ENCODE measurements around the gene PLBD1.

The PLBD1 gene

DNA sequence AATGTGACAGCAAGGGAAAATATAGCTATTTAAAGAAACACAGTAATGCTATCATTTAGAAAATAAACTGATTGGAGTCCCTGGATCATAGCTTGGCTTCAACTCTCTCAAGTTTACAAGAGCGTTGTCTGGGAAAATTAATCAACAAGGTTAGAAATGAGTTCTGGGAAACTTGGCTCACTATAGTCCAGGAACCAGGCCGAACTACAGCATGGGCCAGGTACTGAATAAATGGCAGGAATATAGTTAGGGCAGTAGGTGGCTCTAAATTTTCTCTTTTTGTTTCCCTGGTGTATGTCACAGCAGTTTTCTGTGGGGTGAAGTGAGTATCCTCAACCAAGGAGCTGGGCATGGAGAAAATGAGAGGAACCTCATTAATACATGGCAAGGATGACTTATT, 72.4 kb downstream of the PLBD1 start:
- no peak for DNase-seq

- DNase-seq, result no peak
These were observed 84.8 kb downstream of the PLBD1 start for GRCh38 chr12:14482886-14483285.

DNA sequence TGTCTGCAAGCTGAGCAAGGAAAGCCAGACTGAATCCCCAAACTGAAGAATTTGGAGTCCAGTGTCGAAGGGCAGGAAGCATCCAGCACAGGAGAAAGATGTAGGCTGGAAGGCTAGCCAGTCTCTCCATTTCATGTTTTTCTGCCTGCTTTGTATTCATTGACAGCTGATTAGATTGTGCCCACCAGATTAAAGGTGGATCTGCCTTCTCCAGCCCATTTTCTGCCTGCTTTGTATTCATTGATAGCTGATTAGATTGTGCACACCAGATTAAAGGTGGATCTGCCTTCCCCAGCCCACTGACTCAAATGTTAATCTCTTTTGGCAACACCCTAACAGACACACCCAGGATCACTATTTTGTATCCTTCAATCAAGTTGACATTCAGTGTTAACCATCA, 85.3 kb downstream of the PLBD1 start:
- DNase-seq, result no peak

DNA sequence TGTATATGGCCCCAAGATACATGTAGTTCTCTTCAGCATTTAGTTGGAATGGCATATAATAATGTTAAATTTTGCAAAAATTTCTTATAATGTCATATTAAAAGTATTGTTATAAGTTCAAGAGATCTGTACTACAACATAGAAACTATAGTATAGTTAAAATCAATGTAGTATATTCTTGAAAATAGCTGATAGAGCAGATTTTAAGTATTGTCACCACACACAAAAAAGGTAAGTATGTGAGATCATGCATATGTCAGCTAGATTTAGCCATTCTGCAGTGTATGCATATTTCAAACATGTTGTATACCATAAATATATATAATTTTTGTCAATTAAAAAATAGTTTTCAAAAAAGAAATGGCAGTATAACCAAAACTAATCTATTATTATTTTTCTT, 86.5 kb downstream of the PLBD1 start:
- DNase-seq, result no peak

GRCh38 chr12:14479004-14479403, 88.7 kb downstream of the PLBD1 start:
- DNase-seq, result no peak

GRCh38 chr12:14473707-14474287, 93.9 kb downstream of the PLBD1 start:
- peak; percentile 20 for DNase-seq

- no peak for DNase-seq
These were observed 96.2 kb downstream of the PLBD1 start for GRCh38 chr12:14471497-14471896.

DNA sequence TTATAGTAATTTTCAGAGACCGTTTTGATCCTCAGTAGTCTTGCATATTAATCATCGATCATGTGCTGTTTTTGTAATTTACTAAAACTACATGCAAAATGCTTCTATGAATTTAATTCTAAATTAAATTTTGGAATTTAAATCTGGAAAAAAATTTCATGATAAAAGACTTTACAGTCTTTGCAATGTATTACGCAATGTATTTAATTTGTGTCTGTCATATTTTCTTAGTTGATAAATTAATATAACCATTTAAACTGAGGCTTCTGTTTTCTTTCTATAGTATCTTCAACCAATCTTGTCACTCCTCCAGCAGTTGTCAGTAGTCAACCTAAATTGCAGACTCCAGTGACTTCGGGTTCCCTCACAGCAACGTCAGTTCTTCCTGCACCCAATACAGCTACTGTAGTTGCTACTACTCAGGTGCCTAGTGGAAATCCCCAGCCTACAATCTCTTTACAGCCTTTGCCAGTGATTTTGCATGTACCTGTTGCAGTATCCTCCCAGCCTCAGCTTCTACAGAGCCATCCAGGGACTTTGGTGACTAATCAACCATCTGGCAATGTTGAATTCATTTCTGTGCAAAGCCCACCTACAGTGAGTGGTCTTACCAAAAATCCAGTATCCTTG, 107.4 kb downstream of the PLBD1 start:
- DNase-seq, result no peak

DNA sequence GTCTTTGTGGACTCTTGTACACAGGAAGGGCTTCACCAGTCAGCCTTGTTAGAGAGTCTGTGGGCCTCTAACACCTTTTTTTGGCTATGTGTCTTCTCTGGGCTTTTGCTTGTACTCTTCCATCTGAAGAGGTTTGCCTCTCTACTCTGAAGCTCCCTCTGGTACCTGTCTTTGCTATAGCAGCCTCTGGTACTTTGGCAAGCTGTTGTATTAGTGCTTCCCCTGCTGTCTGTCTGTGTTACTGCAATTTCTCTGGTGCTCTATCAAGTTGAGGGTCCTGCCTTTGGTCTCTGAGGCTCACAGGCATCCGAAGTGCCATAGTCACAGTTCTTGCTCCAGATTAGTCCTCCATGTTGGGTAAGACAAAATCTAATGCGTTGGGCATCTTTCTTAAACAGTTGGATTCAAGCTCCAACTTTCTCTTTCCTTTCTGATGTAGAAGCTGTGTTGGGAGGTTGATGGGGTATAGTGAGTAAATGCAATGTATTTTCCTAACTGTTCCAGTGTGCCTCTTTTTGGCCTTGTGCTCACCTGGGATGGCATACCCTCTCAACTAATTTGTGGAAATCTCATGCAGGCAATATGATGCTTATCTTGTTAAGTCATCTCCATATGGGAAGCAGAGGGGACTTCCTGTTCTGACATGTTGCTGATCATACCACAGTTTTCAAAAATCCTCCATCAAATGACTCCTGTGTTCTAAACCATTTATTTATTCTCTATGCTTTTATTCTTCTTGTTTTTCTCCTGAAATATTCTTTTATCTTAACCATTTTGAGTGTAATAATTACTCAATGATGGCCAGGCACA, 113.4 kb downstream of the PLBD1 start:
- peak; percentile 28 for DNase-seq
